Anterior cingulate cortex (tissue), 58 donors: ENCODE data around the gene WNT6.

Experiments
- DNase-seq, 58 donors: peaks; one replicate each; lab custom pipeline; 2025; lab: John Stamatoyannopoulos, UW

The WNT6 gene

DNA sequence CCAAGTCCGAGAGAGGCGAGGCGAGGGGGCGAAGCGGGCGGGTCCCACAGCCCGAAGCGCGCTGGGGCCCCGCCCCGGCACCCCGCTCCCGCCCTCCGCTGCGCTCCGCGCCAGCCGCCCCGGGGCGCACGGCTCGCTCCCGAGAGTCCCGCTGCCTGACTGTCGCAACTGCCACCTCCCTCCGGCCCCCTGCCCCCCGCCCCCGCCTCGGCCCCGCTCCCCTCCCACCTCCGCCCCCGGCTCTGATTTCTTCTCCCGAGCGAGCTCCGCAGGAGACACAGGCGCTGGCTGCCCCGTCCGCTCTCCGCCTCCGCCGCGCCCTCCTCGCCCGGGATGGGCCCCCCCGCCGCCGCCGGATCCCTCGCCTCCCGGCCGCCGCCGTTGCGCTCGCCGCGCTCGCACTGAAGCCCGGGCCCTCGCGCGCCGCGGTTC, at the start of gene WNT6:
TSS of gene WNT6 (plus strand) at position 250 of the 432 bp plus-strand sequence. CDS start 233 bp downstream, outside the sequence.
- DNase-seq, result no peak

DNA sequence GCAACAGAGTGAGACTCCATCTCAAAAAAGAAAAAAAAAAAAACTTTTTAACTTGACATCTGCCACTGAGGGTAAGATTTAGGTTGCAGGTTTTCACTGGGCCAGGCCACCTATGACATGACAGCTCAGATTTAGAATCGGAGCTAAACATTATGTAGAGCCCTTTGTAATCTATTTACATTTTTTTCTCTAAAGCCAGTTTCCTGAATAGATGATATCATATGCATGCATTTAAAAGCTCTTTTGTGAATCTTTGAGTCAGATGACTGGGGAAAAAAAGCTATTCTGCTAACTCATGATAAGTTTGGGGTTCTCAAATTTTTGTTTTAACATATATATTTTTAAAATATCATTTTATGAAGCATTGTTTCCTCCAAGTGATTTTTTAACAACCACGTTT, 49.3 kb upstream of the WNT6 start:
- DNase-seq, result no peak

DNA sequence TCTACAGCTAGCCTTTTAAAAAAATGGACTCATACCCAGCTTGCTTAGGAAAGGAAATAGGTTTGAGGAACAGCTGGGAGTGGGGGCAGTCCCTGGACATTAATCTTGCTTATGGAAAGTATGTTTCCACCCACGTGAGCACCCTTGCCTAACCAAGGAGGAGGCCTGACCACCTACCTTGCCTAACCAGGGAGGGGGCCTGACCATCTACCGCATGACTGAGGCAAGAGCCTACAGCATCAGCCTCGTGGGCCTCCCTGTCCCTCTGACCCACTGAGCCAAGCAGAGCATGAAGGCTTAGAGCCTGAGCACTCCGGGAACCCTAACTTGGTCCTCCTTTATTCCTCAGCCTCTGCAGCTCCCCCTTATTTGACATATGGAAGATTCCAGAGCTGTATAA, 48.2 kb upstream of the WNT6 start:
- no peak for DNase-seq

DNA sequence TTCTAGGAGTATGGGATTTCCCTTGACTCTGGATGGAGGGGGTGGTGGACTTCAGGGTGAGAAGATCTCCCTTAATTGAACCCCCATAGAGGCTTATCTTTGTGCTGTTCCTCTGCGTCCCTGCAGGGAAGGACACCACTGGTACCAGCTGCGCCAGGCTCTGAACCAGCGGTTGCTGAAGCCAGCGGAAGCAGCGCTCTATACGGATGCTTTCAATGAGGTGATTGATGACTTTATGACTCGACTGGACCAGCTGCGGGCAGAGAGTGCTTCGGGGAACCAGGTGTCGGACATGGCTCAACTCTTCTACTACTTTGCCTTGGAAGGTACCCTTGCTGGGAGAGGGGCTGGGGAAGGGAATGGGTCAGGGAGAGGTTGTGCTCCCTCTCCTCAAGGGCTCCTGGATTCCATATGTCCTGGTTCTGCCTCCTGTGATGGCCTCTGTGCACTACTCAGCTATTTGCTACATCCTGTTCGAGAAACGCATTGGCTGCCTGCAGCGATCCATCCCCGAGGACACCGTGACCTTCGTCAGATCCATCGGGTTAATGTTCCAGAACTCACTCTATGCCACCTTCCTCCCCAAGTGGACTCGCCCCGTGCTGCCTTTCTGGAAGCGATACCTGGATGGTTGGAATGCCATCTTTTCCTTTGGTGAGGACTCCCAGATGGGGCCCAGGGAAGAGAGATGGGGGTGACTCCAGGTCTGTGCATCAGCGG, 47.3 kb upstream of the WNT6 start:
- DNase-seq, result no peak

DNA sequence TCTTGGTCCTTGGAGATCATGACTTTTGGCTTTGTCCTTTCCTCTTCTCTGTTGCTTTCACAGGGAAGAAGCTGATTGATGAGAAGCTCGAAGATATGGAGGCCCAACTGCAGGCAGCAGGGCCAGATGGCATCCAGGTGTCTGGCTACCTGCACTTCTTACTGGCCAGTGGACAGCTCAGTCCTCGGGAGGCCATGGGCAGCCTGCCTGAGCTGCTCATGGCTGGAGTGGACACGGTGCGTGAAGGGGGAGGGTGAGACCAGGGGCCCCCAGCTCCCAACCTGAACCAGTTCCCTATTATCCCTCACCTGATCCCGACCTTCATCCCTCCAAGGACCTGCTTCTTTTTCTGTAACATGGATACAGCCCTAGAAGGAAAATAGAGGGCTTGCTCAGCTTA, 46.7 kb upstream of the WNT6 start:
- no peak for DNase-seq

DNA sequence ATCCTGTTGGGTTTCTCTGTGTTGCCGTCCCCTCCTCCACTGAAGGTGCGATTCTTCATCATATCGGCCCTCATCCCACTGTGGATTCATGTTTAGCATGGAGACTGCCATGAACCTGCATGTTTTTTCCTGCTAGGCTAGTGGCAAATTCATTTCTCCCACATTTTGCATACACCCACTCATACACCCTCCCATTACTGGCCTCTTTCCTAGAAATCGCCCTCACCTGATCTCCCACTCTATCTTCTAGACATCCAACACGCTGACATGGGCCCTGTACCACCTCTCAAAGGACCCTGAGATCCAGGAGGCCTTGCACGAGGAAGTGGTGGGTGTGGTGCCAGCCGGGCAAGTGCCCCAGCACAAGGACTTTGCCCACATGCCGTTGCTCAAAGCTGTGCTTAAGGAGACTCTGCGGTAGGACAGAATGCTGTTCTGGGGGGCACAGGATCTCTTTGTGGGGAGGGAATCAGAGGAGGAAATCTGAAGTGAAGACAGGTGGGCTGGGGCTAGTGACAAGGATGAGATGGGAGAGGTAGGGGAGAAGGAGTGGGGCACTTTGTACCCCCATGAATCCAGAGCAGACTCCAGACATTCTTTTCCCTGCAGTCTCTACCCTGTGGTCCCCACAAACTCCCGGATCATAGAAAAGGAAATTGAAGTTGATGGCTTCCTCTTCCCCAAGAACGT, 45.7 kb upstream of the WNT6 start:
- DNase-seq, result no peak

DNA sequence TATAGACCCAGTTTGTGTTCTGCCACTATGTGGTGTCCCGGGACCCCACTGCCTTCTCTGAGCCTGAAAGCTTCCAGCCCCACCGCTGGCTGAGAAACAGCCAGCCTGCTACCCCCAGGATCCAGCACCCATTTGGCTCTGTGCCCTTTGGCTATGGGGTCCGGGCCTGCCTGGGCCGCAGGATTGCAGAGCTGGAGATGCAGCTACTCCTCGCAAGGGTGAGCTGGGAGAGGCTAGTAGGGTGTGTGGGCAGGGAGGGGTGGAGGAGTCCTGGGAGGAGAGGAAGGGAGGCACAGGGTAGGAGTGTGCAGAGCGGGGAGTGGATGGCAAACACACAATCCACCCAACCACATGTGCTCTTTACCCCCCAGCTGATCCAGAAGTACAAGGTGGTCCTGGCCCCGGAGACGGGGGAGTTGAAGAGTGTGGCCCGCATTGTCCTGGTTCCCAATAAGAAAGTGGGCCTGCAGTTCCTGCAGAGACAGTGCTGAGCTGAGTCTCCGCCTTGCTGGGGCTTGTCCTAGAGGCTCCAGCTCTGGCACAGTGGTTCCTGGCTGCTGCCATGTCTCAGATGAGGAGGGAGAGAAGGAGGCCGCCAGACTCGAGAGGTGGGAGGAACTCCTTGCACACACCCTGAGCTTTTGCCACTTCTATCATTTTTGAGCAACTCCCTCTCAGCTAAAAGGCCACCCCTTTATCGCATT, 44.9 kb upstream of the WNT6 start:
- DNase-seq, result no peak

DNA sequence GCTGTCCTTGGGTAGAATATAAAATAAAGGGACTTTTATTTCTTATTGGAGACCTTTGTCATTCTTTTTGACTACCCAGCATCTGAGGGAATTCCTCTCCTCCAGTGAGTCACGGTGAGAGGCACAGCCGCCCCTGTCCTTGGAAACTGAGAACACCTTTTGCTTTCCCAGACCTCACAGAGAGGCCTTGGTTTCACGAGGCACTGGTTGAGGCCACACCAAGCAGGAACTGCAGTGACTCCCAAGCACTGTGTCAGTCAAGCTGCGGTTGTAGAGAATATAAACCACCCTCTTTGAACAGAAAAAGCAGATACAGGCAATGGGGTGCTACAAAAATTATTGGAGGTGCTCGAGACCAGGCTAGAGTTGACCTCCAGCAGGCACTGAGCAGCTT, 44.4 kb upstream of the WNT6 start:
- no peak for DNase-seq

DNA sequence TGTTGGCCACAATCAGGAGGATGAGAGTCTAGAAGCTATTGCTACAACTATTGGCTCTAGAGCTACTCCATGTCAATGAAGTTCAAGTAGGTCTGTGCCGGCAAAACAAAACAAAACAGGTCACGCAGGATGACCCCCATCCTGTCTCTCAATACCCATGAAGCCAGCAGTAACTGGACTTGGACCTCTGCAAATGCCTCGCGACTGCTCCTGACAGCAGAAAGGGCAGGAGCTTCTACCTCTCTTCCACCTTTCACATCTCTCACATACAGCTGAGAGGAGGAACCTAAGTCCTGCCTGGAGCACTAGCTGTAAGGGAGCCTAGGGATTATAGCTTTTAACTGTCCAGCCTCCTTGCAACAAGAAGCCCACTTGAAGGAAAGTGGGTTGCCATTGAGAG, 44.0 kb upstream of the WNT6 start:
- DNase-seq, result no peak

DNA sequence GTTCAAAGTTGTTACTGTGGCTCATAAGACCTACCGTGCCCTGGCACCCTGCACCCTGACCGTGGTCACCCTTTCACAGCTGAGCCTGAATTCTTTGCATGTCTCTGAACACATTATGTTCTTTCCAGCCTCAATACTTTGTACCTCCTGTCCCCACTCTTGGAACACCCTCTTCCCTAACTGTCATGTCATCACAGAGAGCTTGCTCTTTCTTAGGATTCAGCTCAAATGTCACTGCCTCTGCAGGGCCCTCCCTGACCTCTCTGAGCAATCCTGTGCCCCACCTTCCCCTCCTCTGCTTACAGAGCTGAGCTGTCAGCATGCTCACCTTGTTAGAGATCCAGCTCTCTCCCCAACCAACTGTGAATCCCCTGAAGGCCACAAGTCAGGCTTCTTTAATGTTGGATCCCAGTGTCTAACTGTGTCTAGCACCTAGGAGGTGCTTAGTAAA, 43.0 kb upstream of the WNT6 start:
- no peak for DNase-seq

DNA sequence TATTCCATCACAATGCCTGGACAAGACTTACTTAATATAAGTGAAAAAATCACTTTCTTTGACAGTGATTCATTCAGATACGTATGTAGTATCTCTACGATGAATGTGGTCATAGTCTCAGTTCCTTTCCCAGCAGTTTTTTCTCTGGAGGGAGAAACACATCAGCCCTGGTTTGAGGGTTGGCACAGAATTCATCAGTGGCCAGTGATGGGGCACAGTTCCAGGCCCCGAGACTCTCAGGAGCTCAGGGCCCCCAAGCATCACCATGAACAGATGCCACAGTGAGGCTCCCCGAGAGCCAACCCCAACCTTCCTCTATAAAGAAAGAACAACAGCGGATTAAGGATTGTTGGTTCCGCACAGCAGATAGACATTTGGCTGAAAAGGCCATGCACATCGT, 40.5 kb upstream of the WNT6 start:
- DNase-seq, result no peak

DNA sequence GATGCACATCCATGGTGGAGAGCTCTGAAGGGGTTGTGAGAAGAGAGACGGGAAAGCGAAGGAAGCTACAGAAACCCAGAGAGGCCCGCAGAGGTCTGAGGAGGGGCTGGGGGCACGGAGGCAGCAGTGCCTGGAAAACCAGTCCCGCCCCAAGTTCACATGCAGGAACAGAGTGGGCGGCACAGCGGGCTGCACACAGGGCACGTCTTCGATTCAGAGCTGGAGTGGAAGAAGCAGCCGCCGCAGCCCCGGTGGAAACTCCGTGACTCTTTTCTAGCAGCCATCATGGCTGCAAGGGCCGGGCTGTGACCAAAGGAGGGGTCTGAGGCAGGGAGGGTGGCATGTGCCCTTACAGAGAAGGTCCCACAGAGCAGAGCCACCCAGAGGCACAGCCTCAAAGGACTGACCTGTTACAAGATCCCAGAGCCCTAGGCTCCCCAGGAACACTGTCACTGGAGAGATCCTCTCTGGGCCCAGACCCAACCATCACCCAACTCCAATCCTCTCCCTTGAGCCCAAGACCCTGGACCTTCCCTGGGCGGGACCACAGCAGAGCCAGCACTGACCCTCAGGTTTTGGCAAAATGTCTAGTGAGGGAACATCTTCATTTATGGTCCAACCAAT, 38.7 kb upstream of the WNT6 start:
- no peak for DNase-seq

DNA sequence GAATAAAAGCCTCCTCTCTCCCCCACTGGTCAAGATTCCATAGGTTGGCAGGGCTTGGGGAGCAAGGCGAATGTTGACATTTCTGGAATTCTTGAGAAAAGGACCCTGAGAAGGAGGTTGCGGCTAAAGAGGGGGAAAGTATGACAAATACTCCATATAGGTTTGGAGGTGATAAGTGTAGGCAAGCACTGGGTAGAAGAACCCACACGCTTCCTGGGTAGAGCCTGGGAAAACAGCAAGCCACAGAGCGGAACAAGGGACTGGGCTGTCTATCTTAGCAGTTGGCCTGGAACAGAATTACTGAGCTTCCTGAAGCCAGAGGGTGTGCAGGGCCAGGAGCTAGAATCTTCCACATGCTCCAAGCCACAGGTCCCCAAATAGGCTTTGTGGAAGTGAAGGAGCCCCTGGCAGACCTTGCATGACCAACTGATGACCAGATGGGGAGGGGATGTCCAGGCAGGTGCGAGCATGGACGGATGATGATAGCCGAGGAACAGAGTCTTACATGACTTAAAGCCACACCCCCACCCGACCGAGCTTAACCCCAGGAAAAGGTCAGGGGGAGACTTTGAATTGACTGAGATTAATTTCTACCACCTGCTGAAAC, 37.9 kb upstream of the WNT6 start:
- no peak for DNase-seq

DNA sequence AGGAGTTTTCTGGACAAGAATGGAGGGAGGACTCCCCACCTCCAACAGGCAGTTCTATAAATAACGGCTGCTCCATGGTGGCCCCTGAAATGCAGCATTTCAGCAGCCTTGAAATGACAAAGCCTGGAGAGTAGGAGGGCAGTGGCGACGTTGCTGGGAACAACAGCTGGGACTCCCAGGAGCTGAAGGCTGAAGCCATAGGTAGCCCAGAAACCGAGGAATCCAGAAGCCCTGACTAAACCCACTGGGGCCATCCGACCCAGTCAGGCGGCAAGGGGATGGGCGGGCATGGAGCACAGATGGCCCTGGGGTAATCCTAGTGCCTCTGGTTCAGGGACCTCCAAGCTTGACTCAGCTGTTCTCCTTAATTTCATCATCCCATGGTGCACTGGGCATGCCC, 37.0 kb upstream of the WNT6 start:
- DNase-seq, result no peak

DNA sequence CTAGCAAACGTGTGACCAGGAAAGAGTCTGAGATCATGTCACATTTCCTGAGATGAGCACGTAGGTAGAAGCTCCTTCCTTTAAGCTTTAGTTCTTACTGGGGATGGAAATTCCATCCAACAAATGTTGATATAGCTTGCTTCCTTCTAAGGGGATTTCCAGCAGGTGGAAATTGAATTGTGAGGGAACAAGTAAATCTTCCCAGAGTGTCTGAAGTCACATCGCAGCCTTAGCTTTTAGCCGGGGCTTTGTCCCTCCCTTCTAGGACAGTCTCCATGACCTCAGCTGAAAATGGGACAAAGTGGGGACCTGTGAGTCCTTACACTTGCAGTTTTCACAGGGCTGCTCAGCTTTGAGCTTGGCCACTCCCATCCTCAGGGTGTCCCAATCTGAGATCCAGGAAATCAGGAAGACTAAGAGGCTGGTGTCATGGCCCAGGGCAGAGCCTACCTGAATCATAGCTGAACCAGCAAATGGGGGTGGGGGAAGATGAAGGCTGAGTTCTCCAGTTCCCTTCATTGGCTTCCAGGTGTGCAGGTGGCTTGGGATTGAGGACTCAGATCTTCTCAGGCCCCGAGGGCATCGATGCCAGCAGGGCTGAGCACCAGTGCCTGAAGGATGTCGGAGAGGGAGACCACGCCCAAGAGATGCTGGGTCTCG, 36.3 kb upstream of the WNT6 start:
- DNase-seq, result no peak

DNA sequence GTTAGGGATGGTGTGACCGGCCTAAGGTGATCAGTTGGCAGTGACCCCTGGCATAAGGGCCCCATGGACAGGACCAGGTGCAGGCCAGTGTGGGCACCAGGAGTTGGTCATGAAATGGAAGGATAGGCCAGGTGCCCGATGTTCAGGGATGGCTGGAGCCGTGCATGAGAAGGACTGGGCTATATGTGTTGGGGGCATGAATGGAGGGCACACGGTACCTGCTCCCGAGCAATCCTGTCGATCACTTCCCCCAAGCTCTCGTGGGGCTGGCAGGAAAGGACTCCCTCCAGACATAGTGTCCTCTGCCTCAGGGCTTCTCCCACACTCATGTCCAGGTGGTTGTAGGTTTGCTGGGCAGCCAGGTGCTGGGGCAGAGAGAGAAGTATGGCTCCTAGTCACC, 35.6 kb upstream of the WNT6 start:
- DNase-seq, result no peak

DNA sequence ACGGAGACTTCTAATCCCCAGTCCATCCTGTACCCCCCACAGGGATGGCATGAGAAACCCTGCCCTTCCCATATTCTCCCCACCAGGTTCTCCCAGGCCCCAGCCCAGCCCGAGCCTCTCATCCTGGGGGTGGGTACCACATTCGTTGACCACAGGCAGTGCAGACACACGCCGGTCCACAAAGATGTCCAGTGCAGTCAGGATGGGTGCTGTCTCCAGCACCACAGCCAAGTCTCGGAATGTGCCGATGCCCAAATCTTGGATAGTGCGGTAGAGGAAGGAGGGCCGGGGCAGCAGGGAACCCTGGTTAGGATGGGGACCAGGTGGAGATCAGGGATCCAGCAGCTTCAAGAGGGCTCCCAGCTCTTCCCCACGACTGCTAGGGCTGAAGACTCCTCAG, 32.8 kb upstream of the WNT6 start:
- DNase-seq, result no peak

DNA sequence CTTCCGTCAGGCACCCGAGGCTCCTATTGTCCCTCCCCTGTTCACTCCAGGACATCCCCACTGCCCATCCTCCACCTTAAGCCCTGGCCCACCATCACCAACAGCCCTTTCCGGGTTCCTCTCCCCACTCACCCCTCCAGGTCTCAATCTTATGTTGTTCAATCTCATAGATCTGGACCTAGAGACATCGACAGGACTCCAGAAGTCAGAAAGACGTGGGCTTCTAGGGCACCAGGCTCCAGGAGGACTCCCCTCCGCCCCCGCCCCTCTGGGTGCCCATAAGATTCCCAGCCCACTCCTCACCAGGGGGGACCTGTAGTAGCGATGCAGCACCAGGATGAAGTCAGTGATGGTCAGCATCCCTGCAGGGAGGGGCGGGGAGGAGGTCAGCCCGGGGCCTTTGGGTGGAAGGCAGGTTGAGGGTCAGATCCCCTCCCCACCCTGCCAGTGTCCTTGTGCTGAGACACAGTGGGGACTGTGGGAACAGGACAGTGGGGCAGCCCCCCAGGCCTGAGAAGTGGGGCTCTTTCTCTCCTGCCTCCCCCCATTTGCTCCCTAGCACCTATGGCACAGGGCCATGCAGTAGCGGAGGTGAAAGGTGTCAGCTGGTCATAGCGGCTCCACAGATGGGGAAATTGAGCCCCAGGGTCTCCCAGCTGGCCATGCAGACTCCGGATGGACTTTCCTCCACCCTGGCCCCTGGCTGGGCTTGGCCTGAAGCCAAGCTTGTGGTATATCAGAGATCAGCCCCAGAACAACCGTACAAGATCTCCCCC, 31.7 kb upstream of the WNT6 start:
- no peak for DNase-seq

DNA sequence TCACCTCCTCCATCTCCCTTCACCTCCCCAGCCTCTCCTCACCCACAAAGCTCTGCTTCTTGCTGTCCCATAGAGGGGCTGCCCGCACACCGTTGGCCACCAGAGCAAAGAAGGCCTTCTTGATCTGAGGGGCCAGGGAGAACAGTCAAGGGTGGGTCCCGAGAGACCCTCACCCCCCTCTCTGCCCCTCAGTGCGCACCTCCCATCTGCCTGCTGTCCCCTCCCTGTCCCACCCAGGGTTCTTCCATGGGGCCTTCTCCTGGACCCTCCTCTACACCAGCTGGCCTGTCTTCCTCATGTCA, 31.2 kb upstream of the WNT6 start:
- DNase-seq, result no peak
